Right atrium auricular region (tissue), 2 donors: Measurements from ENCODE around the gene LPAR5. TPM values are rescaled to one million over a fixed set of nuclear protein-coding genes. Genes with fewer than 3 reads are reported as not detected.

Source experiments
- DNase-seq: peaks from one replicate; pipeline ENCODE4 v3.0.0-alpha.2; 2019; ENCODE audit warnings: low spot score
- H3K27ac ChIP-seq, 2 donors: fragments of 200-600 bp; sonication (generic); 1 replicate in 1 of 2; 2 replicates in 1 of 2; pipeline ENCODE4 v1.5.1; 2016 to 2019
- H3K27me3 ChIP-seq, 2 donors: fragments of 200-600 bp; sonication (generic); one replicate each; pipeline versions ENCODE4 v1.5.1 to v1.6.0; 2017 to 2019
- H3K36me3 ChIP-seq: fragments of 200-600 bp; sonication (generic); one replicate; pipeline ENCODE4 v1.5.1; 2016
- H3K4me1 ChIP-seq, 2 donors: fragments of 200-600 bp; sonication (generic); one replicate each; pipeline versions ENCODE4 v1.5.1 to v1.6.0; 2017 to 2019
- H3K4me3 ChIP-seq, 2 donors: fragments of 200-600 bp; sonication (generic); 1 replicate in 1 of 2; 2 replicates in 1 of 2; pipeline ENCODE4 v1.5.1; 2017 to 2019; ENCODE audit warnings: mild to moderate bottlenecking in 1 of 2, moderate library complexity in 1 of 2
- H3K9me3 ChIP-seq, 2 donors: fragments of 200-600 bp; sonication (generic); one replicate each; pipeline ENCODE4 v1.5.1; 2019
- CTCF ChIP-seq, 2 donors: fragments of 200-600 bp; sonication (generic); IDR thresholded peaks; one replicate each; pipeline ENCODE4 v1.5.1; 2019; ENCODE audit warnings: antibody characterized with exemption in 2 of 2
- total RNA-seq, 2 donors: library from RNA; depleted of rRNA; stranded (reverse); fragments of >200 nt; gene quantifications; one replicate each; pipeline ENCODE4 v1.1.0, GENCODE V29; 2016

Gene LPAR5
- total RNA-seq, 2 donors from 2014 or later = 1.6 to 3.7 TPM

GRCh38 chr12:6630736-6631135 lies 5.0 kb downstream of the LPAR5 start:
- Histone ChIP-seq H3K27me3 (no peaks in the 10 kb centered on the region), H3K4me1 (peaks cover 0 to 6% of the 10 kb centered on the region in 2 donors), H3K4me3 (no peak overlapping the region), H3K9me3 (no peaks in the 10 kb centered on the region), H3K27ac (no peak overlapping the region), H3K36me3 (no peaks in the 10 kb centered on the region)
- no peak for TF ChIP-seq CTCF (IDR thresholded peaks at IDR 0.05)
- no peak for DNase-seq

GRCh38 chr12:6627616-6628015 lies 8.1 kb downstream of the LPAR5 start:
- no peak overlapping the region for H3K4me3 ChIP-seq
- H3K4me1 ChIP-seq = peaks cover 0 to 6% of the 10 kb centered on the region in 2 donors
- no peaks in the 10 kb centered on the region for H3K27me3 ChIP-seq
- no peak overlapping the region for H3K27ac ChIP-seq
- TF ChIP-seq CTCF (IDR thresholded peaks at IDR 0.05) = no peak
- no peaks in the 10 kb centered on the region for H3K36me3 ChIP-seq
- no peak for DNase-seq
- no peaks in the 10 kb centered on the region for H3K9me3 ChIP-seq

GRCh38 chr12:6626654-6627283 lies 9.0 kb downstream of the LPAR5 start:
- Histone ChIP-seq H3K4me3 (no peak overlapping the region), H3K9me3 (no peaks in the 10 kb centered on the region), H3K4me1 (peaks cover 0 to 4% of the 10 kb centered on the region in 2 donors), H3K27me3 (no peaks in the 10 kb centered on the region), H3K27ac (no peak overlapping the region), H3K36me3 (no peaks in the 10 kb centered on the region)
- no peak for TF ChIP-seq CTCF (IDR thresholded peaks at IDR 0.05)
- no peak for DNase-seq

GRCh38 chr12:6620885-6621274 lies 14.9 kb downstream of the LPAR5 start:
- H3K4me3 ChIP-seq = peak overlapping the region in 1 of 2 donors; percentile 33
- DNase-seq = no peak
- no peaks in the 10 kb centered on the region for H3K27me3 ChIP-seq
- H3K27ac ChIP-seq = no peak overlapping the region
- H3K4me1 ChIP-seq = peaks cover 0 to 9% of the 10 kb centered on the region in 2 donors
- no peaks in the 10 kb centered on the region for H3K36me3 ChIP-seq
- TF ChIP-seq CTCF (IDR thresholded peaks at IDR 0.05) = no peak
- no peaks in the 10 kb centered on the region for H3K9me3 ChIP-seq

GRCh38 chr12:6620137-6620884 lies 15.4 kb downstream of the LPAR5 start:
- peak; percentile 21 to 66 for TF ChIP-seq CTCF (IDR thresholded peaks at IDR 0.05)
- DNase-seq = no peak

More at GRCh38 chr12:6620137-6620884, 15.4 kb downstream of the LPAR5 start:
- no peaks in the 10 kb centered on the region for H3K27me3 ChIP-seq
- peak overlapping the region in 1 of 2 donors; percentile 33 for H3K4me3 ChIP-seq
- H3K36me3 ChIP-seq = no peaks in the 10 kb centered on the region
- H3K27ac ChIP-seq = no peak overlapping the region
- no peaks in the 10 kb centered on the region for H3K9me3 ChIP-seq
- H3K4me1 ChIP-seq = peaks cover 0 to 9% of the 10 kb centered on the region in 2 donors
